ENCODE results near the gene VPS16. TPM values are rescaled to one million over a fixed set of nuclear protein-coding genes. Genes with fewer than 3 reads are reported as not detected.

VPS16 gene
- total and polyA plus RNA-seq, 2 of the 13 experiments (the other 11 are each of a cell fraction or from before 2014, with no cell fraction given): 34.2 to 35.4 TPM

DNA sequence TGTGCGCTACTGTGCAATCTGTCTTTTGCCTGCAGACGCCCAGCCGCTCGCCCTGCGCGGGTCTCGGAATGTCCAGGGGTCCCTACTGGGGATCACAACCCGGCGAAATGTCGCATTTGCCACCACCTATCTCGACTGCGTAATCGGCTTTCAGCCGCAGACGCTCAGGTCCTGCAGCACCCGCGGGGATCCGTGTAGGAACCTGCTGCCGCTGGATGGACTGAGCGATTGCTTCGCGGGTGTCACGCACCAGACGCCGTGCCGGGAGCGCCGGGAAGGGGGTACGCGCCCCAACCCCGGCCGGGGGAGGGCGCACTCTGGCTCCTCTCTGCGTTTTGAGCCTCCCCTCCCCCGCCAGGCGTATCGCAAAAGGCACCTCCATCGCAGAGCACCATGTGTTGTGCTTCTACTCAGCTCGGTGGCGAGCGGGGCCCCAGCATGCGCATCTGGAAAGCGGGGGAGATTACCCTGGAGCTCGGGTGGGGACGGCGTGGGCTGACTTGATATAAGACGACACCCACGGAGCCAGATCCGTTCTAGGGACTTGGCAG, 32.0 kb downstream of the VPS16 start (continued):
- TF ChIP-seq ZMYM3 (CRISPR knock-in tag; IDR thresholded peaks at IDR 0.05): no peak
- TF ChIP-seq, protein P1, sequence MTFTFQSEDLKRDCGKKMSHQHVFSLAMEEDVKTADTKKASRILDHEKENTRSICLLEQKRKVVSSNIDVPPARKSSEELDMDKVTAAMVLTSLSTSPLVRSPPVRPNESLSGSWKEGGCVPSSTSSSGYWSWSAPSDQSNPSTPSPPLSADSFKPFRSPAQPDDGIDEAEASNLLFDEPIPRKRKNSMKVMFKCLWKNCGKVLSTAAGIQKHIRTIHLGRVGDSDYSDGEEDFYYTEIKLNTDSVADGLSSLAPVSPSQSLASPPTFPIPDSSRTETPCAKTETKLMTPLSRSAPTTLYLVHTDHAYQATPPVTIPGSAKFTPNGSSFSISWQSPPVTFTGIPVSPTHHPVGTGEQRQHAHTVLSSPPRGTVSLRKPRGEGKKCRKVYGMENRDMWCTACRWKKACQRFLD (CRISPR knock-in tag; IDR thresholded peaks at IDR 0.05; ENCODE audit: borderline replicate concordance): no peak
- no peak for TF ChIP-seq ATRX (CRISPR knock-in tag; IDR thresholded peaks at IDR 0.05; ENCODE audit: borderline replicate concordance)
- TF ChIP-seq SYNCRIP (IDR thresholded peaks at IDR 0.05; ENCODE audit: insufficient read depth, low read depth, low read length): no peak
- TF ChIP-seq, protein P2, sequence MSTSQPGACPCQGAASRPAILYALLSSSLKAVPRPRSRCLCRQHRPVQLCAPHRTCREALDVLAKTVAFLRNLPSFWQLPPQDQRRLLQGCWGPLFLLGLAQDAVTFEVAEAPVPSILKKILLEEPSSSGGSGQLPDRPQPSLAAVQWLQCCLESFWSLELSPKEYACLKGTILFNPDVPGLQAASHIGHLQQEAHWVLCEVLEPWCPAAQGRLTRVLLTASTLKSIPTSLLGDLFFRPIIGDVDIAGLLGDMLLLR (CRISPR knock-in tag; IDR thresholded peaks at IDR 0.05): peak; percentile 83
- TF ChIP-seq PRPF4 (IDR thresholded peaks at IDR 0.05; ENCODE audit: low read depth, low read length, poor library complexity, severe bottlenecking): peak; percentile 45
- TF ChIP-seq ZNF484 (CRISPR knock-in tag; IDR thresholded peaks at IDR 0.05; ENCODE audit: borderline replicate concordance, low read depth): peak; percentile 83; the same call in 1 of the 2 replicates
- no peak for TF ChIP-seq ISL2 (CRISPR knock-in tag; IDR thresholded peaks at IDR 0.05)
- TF ChIP-seq ZNF792 (CRISPR knock-in tag; IDR thresholded peaks at IDR 0.05): no peak; the same call in 1 of the 2 replicates
- TF ChIP-seq, protein P3, sequence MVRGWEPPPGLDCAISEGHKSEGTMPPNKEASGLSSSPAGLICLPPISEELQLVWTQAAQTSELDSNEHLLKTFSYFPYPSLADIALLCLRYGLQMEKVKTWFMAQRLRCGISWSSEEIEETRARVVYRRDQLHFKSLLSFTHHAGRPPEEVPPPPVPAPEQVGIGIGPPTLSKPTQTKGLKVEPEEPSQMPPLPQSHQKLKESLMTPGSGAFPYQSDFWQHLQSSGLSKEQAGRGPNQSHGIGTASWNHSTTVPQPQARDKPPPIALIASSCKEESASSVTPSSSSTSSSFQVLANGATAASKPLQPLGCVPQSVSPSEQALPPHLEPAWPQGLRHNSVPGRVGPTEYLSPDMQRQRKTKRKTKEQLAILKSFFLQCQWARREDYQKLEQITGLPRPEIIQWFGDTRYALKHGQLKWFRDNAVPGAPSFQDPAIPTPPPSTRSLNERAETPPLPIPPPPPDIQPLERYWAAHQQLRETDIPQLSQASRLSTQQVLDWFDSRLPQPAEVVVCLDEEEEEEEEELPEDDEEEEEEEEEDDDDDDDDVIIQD (CRISPR knock-in tag; IDR thresholded peaks at IDR 0.05; ENCODE audit: low read depth): no peak
- no peak for TF ChIP-seq SOX6 (IDR thresholded peaks at IDR 0.05)
- peak; percentile 41; the same call in 1 of the 2 replicates for TF ChIP-seq SOX6 (CRISPR knock-in tag; IDR thresholded peaks at IDR 0.05)
- TF ChIP-seq IKZF4 (CRISPR knock-in tag; IDR thresholded peaks at IDR 0.05; ENCODE audit: borderline replicate concordance, low read depth, not compliant biosample characterization): no peak
- no peak for TF ChIP-seq JUN (CRISPR knock-in tag; IDR thresholded peaks at IDR 0.05)
- no peak for TF ChIP-seq POLR2G (IDR thresholded peaks at IDR 0.05; ENCODE audit: low read depth, low read length)
- TF ChIP-seq ZNF326 (CRISPR knock-in tag; IDR thresholded peaks at IDR 0.05; ENCODE audit: borderline replicate concordance): 0 out of 2 replicates have a peak, but pooled peaks have one; percentile 48
- TF ChIP-seq, protein P4, sequence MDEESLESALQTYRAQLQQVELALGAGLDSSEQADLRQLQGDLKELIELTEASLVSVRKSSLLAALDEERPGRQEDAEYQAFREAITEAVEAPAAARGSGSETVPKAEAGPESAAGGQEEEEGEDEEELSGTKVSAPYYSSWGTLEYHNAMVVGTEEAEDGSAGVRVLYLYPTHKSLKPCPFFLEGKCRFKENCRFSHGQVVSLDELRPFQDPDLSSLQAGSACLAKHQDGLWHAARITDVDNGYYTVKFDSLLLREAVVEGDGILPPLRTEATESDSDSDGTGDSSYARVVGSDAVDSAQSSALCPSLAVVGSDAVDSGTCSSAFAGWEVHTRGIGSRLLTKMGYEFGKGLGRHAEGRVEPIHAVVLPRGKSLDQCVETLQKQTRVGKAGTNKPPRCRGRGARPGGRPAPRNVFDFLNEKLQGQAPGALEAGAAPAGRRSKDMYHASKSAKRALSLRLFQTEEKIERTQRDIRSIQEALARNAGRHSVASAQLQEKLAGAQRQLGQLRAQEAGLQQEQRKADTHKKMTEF (CRISPR knock-in tag; IDR thresholded peaks at IDR 0.05): no peak; the same call in 1 of the 2 replicates
- TF ChIP-seq ZNF256 (CRISPR knock-in tag; conservative IDR thresholded peaks at IDR 0.05): no peak; the same call in 1 of the 2 replicates
- peak; percentile 43; the same call in 1 of the 2 replicates for TF ChIP-seq PCBP1 (IDR thresholded peaks at IDR 0.05; ENCODE audit: borderline replicate concordance, low read depth, low read length)
- no peak for TF ChIP-seq ATF1 (CRISPR knock-in tag; IDR thresholded peaks at IDR 0.05)
- TF ChIP-seq PLRG1 (conservative IDR thresholded peaks at IDR 0.05): no peak
- TF ChIP-seq, protein P5, sequence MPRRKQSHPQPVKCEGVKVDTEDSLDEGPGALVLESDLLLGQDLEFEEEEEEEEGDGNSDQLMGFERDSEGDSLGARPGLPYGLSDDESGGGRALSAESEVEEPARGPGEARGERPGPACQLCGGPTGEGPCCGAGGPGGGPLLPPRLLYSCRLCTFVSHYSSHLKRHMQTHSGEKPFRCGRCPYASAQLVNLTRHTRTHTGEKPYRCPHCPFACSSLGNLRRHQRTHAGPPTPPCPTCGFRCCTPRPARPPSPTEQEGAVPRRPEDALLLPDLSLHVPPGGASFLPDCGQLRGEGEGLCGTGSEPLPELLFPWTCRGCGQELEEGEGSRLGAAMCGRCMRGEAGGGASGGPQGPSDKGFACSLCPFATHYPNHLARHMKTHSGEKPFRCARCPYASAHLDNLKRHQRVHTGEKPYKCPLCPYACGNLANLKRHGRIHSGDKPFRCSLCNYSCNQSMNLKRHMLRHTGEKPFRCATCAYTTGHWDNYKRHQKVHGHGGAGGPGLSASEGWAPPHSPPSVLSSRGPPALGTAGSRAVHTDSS (CRISPR knock-in tag; conservative IDR thresholded peaks at IDR 0.05): no peak
- TF ChIP-seq ZNF451 (CRISPR knock-in tag; IDR thresholded peaks at IDR 0.05): no peak; the same call in 1 of the 2 replicates
- TF ChIP-seq, protein P6, sequence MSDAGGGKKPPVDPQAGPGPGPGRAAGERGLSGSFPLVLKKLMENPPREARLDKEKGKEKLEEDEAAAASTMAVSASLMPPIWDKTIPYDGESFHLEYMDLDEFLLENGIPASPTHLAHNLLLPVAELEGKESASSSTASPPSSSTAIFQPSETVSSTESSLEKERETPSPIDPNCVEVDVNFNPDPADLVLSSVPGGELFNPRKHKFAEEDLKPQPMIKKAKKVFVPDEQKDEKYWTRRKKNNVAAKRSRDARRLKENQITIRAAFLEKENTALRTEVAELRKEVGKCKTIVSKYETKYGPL (CRISPR knock-in tag; IDR thresholded peaks at IDR 0.05): no peak
- no peak for TF ChIP-seq STAT5B (CRISPR knock-in tag; IDR thresholded peaks at IDR 0.05)

All from HepG2 (cell line).